ENCODE measurements around the gene SORCS2.

Gene SORCS2

DNA sequence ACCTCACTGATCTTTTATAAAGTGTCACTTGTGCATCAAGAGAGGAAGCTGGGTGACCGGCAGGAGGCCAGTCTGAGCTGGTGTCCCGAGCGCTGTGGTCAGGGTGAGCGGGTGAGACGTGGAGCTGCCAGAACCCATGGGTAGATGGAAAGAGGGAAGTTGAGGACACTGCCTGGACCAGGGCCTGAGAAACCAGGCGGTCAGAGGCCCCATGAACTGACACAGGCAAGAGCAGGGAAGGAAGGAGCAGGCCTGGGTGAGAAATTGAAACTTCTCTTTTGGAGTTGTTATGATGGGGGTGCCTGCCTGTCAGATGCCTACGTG, 554.7 kb downstream of the SORCS2 start:
- DNase-seq, result no peak

DNA sequence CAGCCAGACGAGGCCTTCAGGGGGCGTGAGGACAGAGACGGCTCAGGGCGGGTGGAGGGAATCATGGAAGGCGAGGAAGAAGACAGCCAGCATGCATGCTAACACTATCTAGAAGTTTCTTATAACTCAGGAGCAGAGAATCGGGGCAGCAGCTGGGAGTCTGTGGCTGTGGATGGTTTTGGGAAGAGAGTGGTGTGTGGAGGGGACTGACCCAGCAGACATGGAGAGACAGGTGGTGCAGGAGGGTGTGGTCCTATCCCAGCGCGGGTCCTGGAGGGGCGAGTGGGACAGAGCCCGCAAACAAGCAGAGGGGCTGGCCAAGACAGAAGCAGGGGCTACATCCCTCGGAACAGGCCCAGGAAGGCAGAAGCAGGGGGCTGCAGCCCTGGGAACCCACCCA, 555.2 kb downstream of the SORCS2 start:
- DNase-seq, result no peak

DNA sequence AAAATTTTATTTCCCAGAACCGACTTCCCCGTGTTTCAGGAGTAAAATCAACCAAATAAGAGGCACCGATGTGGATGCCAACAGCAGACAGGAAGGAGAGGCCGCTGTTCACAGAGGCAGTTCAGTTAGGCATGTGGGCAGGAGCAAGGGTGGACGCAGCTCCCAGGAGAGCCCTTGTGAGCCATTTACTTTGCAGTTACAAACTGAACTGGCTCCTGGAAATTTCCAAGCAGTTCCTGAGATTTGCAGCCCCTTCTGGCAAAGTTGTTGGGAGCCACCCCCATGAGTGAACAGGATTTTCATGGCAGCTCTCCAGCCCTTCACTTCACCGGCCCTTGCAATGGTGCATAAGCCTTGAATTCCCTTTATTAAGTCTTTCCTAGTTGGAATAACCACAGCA, 558.2 kb downstream of the SORCS2 start:
- DNase-seq, result no peak

DNA sequence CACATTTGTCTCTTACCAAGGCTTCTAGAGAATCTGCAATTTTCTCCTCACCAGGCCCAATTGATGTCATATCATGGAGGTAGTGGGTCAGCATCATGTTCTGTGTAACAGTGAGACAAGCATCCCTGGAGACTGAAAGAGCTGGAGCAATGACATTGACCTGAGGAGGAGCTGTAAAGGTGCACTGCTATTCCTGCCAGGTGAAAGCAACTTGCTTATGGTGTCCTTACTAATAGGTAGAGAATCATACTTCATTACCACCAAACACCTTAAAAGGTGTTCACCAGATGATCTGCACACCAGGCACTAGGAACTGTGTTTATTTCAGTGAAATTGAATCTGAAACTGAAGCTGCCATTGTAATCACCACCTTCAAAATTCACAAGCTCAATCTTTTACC, 558.6 kb downstream of the SORCS2 start:
- no peak for DNase-seq

DNA sequence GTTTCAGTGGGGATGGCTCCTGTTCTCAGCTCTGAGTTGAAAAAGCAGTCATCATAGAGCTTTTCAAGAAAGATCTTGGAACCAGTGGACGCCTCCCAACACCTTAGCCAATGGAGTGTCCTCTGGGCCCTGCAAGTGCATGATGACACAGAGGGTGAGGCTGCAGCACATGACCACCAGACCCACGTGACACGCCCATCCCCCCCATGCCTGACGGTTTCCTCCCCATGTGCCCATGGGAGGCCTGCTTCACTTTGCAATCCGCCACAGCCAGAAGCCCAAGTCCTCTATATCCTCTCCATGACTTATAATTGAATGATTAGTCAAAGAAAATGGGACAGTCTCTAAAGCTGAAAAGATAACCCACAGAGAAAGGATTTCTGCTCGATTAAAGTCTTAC, 560.3 kb downstream of the SORCS2 start:
- DNase-seq, result no peak

DNA sequence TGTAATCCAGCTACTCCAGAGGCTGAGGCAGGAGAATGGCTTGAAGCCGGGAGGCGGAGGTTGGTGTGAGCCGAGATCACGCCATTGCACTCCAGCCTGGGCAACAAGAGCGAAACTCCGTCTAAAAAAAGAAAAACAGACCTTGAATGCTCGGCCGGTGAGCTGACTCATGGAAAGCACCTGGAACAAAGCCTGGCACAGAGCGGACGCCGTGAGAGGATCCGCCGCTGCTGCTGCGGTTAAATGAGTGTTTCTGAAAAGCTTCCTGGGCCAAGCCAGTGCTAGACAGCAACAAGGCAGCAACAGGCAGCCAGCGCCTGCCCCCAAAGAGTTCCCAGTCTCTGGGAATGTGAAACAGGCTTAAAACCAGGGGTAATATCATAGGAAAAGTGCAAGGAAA, 560.9 kb downstream of the SORCS2 start:
- no peak for DNase-seq

DNA sequence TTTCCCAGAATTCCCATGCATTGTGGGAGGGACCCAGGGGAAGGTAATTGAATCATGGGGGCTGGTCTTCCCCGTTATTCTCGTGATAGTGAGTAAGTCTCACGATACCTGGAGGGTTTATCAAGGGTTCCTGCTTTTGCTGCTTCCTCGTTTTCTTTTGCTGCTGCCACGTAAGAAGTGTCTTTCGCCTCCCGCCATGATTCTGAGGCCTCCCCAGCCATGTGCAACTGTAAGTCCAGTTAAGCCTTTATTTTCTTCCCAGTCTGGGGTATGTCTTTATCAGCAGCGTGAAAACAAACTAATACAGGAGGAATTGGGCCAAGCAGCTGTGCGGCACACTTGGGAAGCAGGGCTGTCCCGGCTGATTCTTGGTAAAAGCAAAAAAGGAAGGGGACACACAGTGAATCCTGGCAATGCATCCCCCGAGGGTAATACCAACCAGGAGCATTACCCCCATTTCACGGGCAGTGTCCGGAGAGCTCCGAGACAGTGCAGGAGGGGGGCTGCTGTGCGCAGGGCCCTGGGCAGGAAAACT, 561.7 kb downstream of the SORCS2 start:
- DNase-seq, result no peak

DNA sequence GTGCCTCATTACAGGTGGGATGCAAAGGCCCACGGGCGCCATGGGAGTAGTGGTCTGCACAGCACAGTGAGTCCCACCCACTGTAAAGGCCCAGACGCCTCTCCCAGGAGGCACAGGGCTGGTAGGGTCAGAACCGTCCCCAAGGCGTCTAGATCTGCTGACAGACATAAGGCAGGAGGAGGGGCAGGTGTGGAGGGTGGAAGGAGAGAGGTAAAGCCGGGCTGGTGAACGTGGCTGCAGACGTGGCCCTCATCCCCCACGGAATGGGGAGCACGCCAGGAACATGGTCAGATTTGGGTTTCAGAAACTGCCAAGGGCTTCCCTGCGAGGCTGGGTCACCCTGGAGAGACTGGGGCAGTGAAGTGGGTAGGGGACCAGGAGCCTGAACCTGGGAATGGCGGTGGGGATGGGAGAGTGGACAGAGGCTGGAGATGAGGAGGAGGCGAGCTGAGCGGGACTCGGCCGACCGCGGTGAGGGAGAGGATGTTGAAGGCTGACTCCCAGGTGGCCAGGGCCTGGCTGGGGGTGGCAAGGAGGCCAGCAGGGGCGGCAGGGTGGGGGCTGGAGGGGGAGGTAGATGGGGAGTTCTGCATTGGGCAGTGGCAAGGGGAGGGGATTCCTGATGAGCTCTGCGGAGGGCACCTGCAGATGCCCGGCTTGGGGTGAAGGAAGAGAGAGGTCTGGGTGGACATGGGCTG, 562.4 kb downstream of the SORCS2 start:
- no peak for DNase-seq

DNA sequence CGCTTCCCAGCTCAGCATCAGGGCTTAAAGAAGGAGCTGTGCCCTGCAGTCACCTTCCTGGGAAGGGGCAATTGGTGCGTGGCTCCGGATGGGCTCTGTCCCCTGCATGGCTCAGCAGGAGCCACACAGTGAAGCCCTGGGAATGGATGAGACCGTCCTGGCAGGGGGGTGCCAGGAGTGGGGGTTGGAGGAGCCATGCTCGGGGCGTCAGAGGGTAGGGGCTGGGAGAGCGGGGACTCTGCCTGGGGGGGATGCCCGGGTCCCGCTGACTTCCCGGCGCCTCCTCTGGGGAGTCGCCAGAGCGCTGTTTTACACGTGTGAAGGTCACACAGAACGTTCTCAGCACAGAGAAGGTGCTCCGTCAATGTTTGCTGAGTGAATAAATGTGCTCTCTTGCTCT, 563.2 kb downstream of the SORCS2 start:
- no peak for DNase-seq

DNA sequence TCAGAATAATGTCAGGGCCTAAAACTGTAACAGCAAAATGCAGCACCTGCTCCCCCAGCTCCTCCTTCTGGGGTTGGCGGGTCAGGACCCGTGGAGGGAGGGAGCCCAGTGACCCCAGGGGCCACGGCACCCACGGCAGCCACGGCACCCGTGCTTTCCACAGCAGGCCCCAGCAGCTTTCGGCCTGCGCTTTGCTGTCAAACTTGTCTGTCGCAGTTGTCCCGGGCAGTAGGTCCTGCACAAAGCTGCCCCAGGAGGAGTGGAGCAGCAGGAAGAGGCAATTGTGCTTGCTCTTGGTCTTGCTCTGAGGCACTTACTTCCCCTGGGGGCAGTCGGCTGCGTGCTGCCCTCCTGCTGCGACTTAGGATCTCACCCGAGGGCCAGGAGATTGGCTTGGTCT, 563.7 kb downstream of the SORCS2 start:
- DNase-seq, result no peak

DNA sequence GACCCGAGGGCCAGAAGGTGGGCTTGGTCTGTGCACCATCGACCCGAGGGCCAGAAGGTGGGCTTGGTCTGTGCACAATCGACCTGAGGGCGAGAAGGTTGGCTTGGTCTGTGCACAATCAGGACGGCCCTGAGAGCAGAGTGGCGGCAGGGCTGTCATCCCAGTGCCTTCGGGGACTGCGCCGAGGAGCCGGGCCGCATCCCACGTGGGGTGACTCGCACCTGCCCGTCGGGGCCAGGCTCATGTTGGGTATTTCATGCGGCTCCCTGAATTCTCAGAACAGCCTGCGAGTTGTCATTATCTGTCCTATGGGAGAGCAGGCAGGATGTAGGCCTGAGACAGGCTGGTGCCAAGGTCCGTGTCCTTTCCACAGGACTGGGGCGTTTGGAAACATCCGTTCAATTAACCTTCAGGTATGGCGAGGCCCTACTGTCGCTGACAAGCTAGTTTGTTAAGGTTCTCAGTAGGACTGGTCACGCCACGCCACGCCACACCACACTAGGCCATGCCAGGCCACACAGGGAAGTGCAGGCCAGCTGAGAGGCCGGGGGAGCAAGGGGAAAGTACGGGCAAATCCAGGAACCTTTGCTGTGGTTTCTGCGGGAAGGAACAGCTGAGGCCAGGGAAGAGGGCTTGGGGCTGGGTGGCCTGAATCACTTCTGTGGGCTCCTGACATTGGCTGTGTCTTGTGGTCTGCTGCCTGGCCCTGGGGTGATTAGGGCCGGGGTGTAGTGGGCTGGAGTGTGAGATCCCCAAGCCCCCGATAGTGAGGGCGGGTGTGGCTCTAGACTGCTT, 564.4 kb downstream of the SORCS2 start:
- DNase-seq, result no peak

DNA sequence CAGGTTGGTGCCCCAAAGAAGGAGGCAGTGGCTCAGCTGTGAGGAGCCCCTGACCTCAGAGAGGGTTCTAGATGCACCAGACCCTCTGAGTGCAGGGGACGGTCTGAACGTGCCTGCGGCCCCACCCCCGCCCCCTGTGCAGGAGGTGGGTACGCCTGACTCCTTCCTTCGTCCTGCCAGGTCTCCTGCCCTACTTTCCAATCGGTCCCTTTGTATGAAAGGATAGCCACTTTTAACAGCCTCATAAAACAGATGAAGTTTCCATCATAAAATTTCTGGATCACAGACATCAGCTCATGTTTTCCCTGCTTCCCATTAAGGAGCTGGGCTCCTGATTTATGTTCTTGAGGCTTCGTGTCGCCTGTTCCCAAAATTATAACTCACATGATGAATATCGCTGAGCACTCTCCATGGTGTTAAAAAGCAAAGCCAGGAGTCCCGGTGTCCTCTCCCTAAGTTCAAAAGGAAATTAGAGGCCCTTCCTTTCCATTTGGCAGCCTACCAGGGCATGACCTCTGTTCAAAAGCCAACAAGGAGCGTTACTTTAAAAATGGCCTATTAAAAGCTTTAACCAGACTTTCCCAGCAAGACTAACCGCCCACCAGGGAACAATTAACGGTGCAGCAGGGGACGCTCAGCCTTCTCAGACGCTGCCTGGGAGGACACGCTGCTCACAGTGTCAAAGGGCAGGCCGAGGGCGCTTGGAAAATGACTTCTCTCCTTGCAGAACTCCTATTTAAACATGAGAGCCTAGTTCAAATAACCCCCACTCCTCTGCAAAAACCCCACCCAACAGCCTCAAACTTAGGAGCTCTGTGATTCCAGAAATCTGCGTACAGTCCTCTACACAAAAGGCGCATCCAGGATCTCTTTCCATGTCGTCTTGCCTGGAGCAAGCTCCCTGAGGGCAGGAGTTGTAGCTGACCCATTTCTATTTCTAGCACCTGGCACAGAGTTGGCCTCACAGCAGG, 565.4 kb downstream of the SORCS2 start:
- no peak for DNase-seq

DNA sequence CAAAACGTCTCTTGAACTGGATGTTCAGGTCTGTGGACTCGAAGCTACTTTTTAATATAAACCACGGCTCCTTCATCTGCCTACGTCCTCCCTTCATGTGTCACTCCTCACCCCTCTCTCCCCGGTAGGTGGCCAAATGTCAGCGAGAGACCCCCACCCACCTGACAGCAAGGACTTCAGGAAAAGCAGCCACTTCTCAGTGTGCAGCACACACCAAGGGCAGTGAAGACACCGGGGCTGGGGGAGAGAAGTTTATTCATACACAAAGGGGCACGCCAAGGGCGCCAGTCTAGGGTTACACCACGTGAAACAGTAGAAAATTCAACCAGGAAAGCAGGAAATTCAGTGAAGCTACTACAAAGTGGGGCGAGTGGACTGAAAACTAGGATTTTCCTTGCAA, 566.1 kb downstream of the SORCS2 start:
- DNase-seq, result no peak

DNA sequence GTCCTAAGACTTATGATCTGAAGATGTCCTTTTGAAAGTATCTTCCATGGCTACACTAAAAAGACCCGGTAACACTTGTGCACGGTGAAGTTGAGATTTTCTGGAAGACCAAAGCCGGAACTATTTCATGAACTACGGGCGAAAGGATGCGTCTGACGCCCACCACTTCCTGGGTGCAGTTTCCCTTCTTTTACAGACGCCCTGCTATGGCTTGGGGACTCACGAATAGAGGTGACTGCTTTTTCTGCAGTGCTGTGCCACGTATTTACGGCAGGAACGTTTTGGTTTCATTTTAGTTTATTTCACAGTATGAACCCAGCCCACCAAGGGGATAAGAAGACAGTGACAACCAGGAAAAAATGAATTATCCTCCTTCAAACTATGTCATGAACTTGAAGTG, 566.9 kb downstream of the SORCS2 start:
- peak; percentile 73 for DNase-seq

DNA sequence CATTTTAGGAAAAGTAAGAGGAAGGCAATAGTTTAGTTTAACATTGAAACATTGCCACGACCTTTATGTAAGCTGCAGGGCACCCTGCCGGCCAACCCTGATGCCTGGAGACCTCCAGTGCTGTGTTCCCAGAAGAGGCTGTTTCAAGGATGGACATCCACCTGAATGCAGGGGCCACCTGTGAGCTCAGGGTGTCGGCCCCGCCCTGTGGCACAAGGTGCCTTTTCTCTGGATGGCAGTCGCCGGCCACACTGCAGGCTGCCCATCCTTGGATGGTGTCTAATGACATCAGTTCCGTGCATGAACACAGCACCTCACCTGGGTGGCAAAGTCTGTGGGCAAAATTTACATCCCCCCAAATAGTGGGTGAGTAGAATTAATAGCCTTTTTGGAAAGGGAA, 567.3 kb downstream of the SORCS2 start:
- DNase-seq, result peak; percentile 5

DNA sequence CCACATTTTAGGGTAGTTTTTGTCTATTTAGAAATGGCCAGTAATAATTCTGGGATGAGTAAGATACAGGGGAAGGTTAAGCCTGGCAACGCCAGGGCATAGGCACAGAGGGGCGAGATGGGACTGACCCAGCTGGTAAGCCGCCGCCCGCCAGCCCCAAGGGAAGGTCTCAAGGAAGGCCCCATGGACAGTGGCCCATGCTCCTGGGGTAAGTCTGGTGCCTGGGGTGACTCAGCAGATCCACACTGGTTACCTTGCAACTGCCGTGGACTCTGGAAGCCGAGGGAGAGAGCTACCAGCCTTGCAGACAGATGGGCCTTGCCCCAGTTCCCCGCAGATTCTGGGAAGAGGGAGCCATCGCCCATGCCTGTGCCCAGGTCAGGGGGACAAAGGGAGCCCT, 567.9 kb downstream of the SORCS2 start:
- DNase-seq, result no peak

DNA sequence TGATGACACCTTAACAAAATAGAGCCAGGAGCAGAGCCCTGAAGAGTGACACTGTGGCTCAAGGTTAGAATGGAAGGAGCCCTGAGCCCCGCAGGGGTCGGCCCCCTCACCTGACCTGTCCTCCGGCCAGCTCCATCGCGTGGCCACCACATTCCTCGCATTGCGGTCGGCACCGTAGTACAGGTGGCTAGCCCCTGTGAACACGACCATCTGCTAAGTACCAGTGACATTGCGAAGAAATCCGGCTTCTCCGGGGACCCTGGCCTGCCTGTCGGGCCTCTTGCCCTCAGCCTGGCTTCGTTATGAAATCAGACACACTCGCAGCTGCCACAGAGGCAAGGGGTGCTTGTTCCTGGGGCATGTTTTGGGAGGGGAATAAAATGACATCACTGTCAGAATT, 568.4 kb downstream of the SORCS2 start:
- DNase-seq, result no peak

DNA sequence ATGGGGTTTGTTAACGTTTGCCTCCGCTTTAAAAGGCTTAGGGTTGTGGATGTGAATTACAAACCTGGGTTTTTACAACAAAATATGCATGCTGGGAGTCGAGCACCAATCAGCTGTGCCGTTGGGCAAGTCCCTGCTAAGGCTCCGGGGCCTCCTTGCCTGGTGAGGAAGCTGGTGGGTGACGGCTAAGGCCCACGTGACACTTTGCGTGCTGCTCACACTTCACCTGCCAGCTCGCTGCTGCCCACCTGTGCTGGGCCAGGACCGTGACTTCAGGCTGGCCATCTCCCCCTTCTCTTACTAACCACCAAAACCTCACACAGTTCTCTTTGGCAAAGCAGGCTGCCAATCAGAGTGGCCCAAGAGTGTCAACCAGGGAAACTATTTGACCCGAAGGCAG, 569.0 kb downstream of the SORCS2 start:
- DNase-seq, result no peak

DNA sequence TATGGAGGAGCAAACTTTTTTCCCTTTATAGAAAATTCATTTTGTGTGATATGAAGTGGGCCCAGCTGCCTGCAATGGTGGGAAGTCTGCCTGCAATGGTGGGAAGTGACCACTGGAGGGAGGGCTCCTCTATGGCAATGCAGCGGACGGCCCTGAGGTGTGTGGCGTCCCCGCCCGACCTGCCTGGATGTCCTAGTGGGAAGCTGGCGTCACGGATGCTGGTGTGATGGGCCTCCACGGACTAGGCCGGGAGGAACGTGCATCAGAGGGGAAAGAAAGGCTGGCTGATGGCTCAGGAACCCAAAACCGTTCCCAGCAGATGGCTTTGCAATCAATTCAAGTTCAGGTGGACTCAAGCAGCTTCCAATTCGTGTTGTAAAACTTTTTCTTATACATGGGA, 569.4 kb downstream of the SORCS2 start:
- peak; percentile 50 for DNase-seq

DNA sequence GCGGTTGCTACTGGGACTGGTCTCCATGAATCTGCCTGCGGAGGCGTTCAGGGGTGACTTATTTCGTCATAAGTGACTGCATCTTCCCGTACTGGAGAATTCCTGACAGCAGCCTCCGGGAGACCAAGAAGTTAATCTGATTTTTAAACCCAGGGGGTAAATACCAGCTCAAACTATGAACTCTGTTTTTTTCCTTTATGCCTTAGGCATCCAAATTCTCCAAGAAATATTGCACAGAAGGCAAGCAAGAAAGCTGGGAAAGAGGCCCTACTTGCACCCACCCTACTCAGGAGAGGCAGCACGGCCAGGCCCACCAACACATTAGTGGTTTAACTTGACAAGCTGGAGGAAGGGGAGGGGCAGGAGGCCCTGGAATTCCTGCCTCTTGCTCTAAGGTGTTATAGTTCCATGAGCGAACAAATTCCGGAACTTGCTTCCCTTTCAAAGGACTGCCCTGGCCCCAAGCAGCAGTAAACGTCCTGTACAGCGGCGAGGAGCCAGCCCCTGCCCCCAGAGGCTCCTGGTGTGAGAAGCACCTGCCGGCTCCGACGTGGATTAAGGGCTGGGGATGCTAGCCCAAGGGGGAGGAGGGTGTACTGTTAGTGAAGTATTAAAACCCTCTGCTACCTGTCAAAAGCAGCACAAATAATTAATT, 570.2 kb downstream of the SORCS2 start:
- no peak for DNase-seq

DNA sequence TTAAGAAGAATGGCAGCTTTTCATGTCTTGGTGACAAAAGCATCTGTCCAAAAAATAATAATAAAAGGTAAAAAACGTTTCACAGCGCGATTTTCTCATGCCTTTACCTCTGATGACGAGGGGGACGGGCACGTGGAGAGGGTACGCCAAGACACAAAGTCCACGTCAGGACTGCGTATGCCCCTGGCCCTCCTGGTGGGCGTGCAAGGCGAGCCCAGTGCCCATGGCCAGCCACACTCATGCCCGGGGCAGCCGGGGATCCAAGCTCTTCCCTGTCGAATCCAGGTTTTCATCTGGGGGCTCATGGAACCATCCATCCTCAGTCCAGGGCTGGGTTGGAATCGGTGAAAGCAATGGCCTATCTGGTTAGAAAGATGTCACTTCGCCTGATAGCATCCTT, 570.8 kb downstream of the SORCS2 start:
- DNase-seq, result no peak

DNA sequence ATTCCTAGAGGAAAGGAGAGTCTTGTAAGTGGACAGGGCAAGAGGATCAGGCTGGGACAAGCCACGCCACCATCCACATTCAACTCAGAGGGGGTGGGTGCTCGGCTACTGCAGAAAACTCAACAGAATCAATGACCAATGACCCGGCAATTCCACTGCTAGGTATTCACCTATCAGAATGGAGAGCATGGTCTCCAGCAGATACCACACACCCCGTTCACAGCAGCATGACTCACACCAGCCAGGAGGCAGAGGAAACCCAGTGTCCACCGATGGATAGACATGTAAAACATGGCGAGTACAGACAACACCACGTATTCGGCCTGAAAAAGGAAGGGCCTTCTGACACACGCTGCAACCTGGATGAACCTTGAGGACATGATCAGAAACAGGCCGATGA, 571.5 kb downstream of the SORCS2 start:
- no peak for DNase-seq

DNA sequence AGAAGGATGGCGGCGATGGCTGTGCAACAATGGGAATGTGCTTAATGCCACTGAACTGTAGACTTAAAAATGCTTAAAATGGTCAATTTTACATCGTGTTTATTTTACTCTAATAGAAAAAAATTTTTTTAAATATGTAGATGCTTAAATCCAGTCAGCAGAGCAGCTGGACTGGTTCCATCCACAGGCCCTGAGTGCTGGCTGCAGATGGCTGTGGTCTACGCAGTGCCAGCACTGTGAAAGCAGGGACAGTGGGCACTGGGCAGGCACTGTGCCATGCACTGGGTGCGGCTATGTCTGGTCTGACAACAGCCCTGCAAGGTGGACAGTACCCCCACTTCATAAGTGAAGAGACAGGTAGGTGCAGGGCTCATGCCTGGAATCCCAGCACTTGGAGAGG, 572.1 kb downstream of the SORCS2 start:
- no peak for DNase-seq
